Prostate gland (tissue), 2 donors: ENCODE measurements around the gene TMEM62. TPM values are rescaled to one million over a fixed set of nuclear protein-coding genes. Genes with fewer than 3 reads are reported as not detected.

Source experiments
- DNase-seq: peaks from one replicate; pipeline ENCODE4 v3.0.0-alpha.2; 2019; ENCODE audit warnings: low spot score
- H3K27ac ChIP-seq, 2 donors: fragments of 200-600 bp; sonication (generic); 2 replicates each; pipeline ENCODE4 v1.5.1; 2017 to 2019
- H3K27me3 ChIP-seq: fragments of 200-600 bp; sonication (generic); replicated peaks from 2 replicates; pipeline ENCODE4 v1.5.1; 2019; ENCODE audit not compliant: insufficient read depth
- H3K36me3 ChIP-seq, 2 donors: fragments of 200-600 bp; sonication (generic); 1 replicate in 1 of 2; 2 replicates in 1 of 2; pipeline versions ENCODE4 v1.5.1 to v1.8.1; 2017 to 2019
- H3K4me1 ChIP-seq: fragments of 200-600 bp; sonication (generic); replicated peaks from 2 replicates; pipeline ENCODE4 v1.5.1; 2019
- H3K4me3 ChIP-seq, 2 donors: fragments of 200-600 bp; sonication (generic); 2 replicates each; pipeline ENCODE4 v1.5.1; 2017 to 2019
- H3K9me3 ChIP-seq: fragments of 200-600 bp; sonication (generic); 2 replicates; pipeline ENCODE4 v1.5.1; 2017
- POLR2A ChIP-seq: fragments of 450-650 bp; IDR thresholded peaks from one replicate; pipeline ENCODE4 v1.6.1; 2016; ENCODE audit warnings: antibody characterized with exemption, mild to moderate bottlenecking
- POLR2AphosphoS5 ChIP-seq: sonication (generic); formaldehyde crosslinking; IDR thresholded peaks from one replicate; pipeline ENCODE4 v1.6.1; 2017; ENCODE audit warnings: antibody characterized with exemption
- WGBS: methylation state at CpG from one replicate; pipeline ENCODE4 v1.1.5; 2018; 5-methylcytosine and 5-hydroxymethylcytosine counted together
- intact Hi-C: fragments of 100-400 bp; cut with DNase I; formaldehyde crosslinking; loops from one replicate; pipeline ENCODE4 v1.14.2; 2022
- total RNA-seq, 2 donors: library from RNA; depleted of rRNA; stranded (reverse); fragments of >200 nt; gene quantifications; one replicate each; pipeline ENCODE4 v1.1.0, GENCODE V29; 2016
- TF ChIP-seq, protein P1 (sequence below), 4 experiments: fragments of 200-600 bp in 2 of 4; fragments of 450-650 bp in 2 of 4; sonication (generic) in 2 of 4; IDR thresholded peaks; 1 replicate in 3 of 4; 2 replicates in 1 of 4; pipeline ENCODE4 v1.5.1; 2016 to 2019; ENCODE audit warnings: antibody characterized with exemption in 4 of 4, mild to moderate bottlenecking in 2 of 4, moderate library complexity in 2 of 4

Gene TMEM62
- total RNA-seq, 2 donors from 2014 or later: 34.4 to 35.4 TPM

DNA sequence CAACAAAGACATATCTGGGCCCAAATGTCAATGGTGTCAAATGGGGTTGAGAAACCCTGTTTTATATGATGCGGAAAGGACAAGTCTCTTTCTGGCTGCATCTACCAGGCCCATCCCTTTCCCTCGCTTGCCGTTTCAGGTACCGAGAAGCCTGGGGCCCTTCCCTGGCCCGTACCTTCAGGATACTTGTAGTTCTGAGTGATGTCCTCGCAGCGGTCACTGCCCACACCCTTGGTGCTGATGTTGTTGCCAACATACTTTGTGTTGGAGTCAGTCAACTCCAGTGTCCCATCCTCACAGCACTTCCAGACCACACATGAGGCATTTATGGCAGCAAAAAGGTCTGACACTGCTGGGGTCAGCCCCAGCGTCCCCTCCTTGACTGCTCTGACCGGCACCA is 73.6 kb downstream of the TMEM62 start:
- intact Hi-C loops: loop anchor here (10.0 kb wide), 1 partner anchor 502 kb away; no protein-coding TSS in a partner anchor

DNA sequence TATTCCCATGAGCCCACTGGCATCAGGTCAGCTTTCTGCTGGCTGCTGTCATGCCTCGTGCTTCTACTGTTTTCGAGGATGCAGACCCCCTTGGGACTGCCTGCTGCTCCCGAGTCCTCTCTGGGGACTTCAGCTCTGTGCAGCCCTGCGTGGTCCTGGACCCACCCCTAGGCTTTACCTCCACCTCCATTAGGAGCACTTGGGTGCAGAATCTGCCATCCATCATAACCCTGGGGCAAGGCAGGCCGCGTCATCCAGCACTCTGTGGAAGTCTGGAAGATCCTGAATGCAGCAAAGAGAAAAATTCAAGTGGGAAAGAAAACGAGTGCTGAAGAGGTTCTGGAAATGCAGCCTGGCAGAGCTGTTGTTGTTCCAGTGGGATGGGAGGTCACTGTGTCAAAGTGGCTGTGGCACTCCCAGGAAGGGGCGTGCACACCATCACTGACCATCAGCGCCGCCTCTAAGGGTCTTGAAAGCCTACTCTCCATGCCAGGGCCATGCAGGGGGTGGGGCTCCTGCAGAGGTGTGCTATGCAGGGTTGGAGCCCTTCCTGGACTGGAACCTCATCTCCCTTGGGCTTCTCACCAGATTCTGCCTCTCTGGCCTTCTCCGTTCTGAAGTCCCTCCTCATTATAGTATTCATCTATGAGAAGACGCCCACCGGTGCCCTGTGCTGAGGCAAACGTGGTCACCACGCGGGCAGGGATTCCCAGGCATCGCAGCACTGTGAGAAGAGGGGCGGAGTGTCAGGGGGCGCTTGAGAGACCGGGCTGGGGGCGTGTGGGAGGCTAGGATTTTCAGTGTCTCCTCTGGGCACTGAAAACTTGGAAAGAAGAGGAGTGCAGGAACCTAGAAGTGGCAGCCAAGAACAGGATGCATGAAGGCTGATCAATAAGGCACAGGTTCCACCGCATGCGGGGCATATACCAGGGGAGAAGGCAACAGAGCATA is 74.9 kb downstream of the TMEM62 start:
- H3K4me1 ChIP-seq: no peaks in the 10 kb centered on the region
- TF ChIP-seq POLR2A: no peak
- TF ChIP-seq, protein P1, sequence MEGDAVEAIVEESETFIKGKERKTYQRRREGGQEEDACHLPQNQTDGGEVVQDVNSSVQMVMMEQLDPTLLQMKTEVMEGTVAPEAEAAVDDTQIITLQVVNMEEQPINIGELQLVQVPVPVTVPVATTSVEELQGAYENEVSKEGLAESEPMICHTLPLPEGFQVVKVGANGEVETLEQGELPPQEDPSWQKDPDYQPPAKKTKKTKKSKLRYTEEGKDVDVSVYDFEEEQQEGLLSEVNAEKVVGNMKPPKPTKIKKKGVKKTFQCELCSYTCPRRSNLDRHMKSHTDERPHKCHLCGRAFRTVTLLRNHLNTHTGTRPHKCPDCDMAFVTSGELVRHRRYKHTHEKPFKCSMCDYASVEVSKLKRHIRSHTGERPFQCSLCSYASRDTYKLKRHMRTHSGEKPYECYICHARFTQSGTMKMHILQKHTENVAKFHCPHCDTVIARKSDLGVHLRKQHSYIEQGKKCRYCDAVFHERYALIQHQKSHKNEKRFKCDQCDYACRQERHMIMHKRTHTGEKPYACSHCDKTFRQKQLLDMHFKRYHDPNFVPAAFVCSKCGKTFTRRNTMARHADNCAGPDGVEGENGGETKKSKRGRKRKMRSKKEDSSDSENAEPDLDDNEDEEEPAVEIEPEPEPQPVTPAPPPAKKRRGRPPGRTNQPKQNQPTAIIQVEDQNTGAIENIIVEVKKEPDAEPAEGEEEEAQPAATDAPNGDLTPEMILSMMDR (IDR thresholded peaks at IDR 0.05): no peak
- TF ChIP-seq POLR2AphosphoS5: no peak
- WGBS: 74% methylated on average over 23 of the region's 23 CpGs
- H3K36me3 ChIP-seq: no peaks in the 10 kb centered on the region
- no peak overlapping the region for H3K4me3 ChIP-seq
- no peaks in the 10 kb centered on the region for H3K27me3 ChIP-seq
- H3K27ac ChIP-seq: no peak overlapping the region
- intact Hi-C loops: loop anchor here (10.0 kb wide), 1 partner anchor 504 kb away; no protein-coding TSS in a partner anchor
- no peaks in the 10 kb centered on the region for H3K9me3 ChIP-seq
- no peak for DNase-seq

More for the DNA sequence above, 73.6 kb downstream of the TMEM62 start:
- no peak for TF ChIP-seq POLR2A
- TF ChIP-seq, protein P1 (IDR thresholded peaks at IDR 0.05): no peak
- TF ChIP-seq POLR2AphosphoS5: no peak
- DNase-seq: no peak
- 93% methylated on average over 9 of the region's 9 CpGs for WGBS
- Histone ChIP-seq H3K27ac (no peak overlapping the region), H3K36me3 (no peaks in the 10 kb centered on the region), H3K9me3 (no peaks in the 10 kb centered on the region), H3K27me3 (no peaks in the 10 kb centered on the region), H3K4me1 (no peaks in the 10 kb centered on the region), H3K4me3 (no peak overlapping the region)

DNA sequence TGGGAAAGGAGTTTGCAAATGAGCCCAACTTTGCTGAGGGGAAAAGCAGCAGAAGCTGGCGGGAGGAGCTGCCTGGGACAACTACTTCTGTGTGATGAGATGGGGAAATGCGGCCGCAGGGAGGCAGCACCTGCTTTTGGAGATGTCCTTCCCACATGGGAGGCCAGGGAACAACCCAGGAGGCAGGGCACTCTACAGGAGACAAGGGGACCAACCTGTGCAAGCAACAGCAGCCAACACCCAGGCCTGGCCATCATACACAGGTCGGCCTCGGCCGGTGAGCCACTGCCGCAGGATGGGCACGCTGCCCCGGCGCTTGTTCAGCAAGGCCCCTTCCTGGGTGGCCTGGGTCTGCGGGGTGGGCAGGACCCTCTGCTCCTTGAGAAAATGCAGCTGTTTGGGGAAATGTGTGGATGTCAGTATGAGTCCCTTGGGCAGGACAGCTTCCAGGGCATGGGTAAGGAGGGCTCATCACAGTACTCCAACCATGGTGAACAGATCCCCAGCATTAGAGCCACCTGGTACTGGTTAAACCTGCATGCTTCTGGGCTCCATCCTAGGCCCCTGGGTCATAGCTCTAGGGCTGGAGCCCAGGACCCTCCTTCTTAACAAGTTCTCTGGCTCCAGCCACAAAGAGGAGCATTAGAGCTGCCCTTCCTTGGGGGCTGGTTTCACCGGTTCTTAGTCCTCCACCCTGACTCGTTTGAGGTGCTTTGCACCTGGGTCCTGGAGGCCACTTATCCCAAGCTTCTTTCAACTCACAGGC is 75.9 kb downstream of the TMEM62 start:
- H3K4me1 ChIP-seq: no peaks in the 10 kb centered on the region
- intact Hi-C loops: loop anchor here (10.0 kb wide), 1 partner anchor 504 kb away; no protein-coding TSS in a partner anchor
- H3K9me3 ChIP-seq: no peaks in the 10 kb centered on the region
- no peaks in the 10 kb centered on the region for H3K27me3 ChIP-seq
- H3K27ac ChIP-seq: no peak overlapping the region
- 60% methylated on average over 9 of the region's 13 CpGs for WGBS
- no peaks in the 10 kb centered on the region for H3K36me3 ChIP-seq
- H3K4me3 ChIP-seq: no peak overlapping the region
- DNase-seq: no peak
- TF ChIP-seq POLR2AphosphoS5 (no peak), POLR2A (no peak)
- TF ChIP-seq, protein P1 (IDR thresholded peaks at IDR 0.05): no peak

DNA sequence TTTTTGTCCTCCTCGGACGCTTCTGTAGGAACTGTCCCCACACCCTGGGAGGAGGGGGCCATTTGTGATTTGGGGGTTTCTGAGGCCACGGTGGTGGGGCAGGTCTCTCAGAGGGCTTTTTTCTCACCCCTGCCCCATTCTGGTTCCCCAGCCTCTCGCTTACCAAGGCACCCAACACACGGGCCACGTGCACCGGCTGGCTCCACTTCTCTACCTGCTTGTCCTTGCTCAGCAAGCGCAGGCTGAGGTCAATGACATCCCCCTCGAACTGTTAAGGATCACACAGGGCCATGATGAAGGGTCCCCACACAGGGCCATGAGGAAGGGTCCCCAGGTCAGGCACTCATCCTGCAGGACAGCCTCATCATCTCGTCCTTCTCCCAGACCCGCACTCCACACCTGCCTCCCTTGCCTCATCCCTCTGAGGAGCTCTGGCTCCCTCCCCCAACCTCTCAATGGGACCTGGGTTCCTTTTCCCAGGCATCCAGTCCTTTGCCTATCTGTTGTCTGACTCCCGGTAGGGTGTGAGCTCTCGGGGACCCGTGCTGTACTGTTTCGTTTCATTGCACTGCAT is 76.9 kb downstream of the TMEM62 start:
- no peaks in the 10 kb centered on the region for H3K4me1 ChIP-seq
- 92% methylated on average over 15 of the region's 15 CpGs for WGBS
- TF ChIP-seq POLR2A (no peak), POLR2AphosphoS5 (no peak)
- TF ChIP-seq, protein P1 (IDR thresholded peaks at IDR 0.05): no peak
- H3K27me3 ChIP-seq: no peaks in the 10 kb centered on the region
- no peak for DNase-seq
- intact Hi-C loops: no loop called here
- H3K36me3 ChIP-seq: no peaks in the 10 kb centered on the region
- H3K9me3 ChIP-seq: no peaks in the 10 kb centered on the region
- H3K27ac ChIP-seq: no peak overlapping the region
- no peak overlapping the region for H3K4me3 ChIP-seq
